ENCODE results near the gene SLC25A42.
A peak's percentile ranks its signal among the peaks of the same experiment; 100 is the strongest.
"Not testable (repeated sequence)": the region's sequence is repeated elsewhere in the genome, so short reads cannot be mapped to it uniquely, and the experiment has no call there.

Gene SLC25A42

GRCh38 chr19:19106938-19107337 is 43.1 kb downstream of the SLC25A42 start:
- DNase-seq = not testable (repeated sequence)

DNA sequence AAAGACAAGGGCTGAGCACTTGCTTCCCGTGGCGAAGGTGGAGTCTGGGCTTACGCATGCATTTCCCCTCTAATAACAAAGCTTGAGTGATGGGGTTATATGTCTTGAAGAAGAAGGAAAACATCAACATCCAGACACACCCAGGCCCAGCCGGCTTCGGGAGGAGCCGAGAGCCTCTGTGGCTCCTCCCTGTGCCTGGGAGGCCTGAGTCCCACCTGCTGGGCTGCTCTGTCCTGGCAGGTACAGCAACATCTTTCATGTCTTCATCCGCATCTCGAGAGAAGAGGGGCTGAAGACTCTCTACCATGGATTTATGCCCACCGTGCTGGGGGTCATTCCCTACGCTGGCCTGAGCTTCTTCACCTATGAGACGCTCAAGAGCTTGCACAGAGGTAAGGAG is 43.9 kb downstream of the SLC25A42 start:
- no peak for DNase-seq

DNA sequence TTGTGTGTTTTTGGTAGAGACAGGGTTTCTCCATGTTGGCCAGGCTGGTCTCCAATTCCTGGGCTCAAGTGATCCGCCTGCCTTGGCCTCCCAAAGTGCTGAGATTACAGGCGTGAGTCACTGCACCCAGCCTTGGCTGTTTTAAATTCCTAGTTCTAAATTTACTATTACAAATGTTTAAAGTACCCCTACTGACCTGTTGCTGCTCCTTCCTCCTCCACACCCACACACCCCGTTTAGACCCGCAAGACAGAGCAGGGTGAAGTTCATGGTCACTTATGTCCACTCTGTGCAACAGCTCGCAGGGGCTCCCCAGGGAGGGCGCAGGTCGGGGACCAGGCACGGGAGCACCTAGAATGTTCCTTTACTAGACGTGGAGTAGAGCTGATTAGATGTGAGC is 45.8 kb downstream of the SLC25A42 start:
- peak; percentile 19 for DNase-seq

- DNase-seq = no peak
Observed at GRCh38 chr19:19110410-19111135, 46.8 kb downstream of the SLC25A42 start.

DNA sequence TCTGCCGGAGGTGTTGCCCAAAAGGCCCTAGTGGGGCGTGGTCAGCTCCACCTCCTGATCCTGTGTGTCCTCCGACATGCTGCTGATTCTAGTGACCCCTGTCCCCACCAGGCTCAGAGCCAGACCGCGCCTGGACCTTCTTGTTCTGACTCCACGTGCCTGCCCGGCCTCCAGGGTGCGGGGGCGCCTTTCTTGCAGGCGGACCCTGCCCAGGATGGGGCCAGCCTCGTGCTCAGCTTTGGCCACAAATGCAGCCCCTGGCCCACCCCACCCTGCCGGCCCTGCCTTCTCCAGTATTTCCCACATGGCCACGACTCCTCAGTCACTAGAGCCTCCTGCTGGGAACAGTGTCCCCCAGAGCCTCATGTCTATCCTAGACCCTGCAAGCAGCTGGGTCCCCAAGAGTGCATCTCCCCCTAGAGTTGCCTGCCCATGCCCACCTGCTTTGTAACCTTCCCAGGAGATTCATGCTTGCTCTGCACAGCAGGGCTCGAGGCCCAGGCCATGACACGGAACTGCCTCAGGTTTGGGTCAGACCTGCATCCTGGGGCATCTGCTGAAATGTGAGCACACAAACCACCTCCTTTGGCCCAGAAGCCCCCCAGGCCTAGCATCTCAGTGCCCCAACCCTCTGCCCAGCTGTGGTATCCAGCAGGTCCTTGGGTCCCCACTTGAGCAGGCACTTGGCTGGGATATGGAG is 47.5 kb downstream of the SLC25A42 start:
- no peak for DNase-seq

- no peak for DNase-seq
Observed at GRCh38 chr19:19111967-19112580, 48.3 kb downstream of the SLC25A42 start.

DNA sequence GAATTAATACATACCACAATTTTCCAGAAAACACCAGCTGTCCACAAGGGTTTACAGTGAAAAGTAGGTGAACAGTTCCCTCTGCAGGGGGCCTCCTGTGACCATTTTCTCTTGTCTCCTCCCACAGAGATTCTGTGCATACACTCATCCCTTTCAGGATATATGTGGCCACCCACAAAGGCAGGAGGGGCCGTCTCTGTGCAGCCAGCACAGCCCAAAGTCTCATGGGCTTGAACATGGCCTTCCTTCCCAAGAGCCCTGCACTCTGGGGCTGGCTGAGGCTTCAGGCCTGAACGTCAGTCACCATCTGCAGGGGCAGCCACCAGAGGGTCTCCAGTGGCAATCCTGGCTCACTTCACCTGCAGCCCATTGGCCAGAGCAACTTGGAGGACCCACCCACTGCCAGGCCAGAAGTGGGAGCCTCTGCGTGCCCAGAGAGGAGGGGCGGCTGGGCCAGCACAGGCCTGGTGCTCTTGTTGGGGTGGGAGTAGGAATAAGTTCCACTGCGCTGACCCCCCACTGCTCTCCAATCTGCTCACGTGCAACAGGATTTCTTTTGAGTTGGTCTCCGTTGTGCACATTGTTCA is 49.3 kb downstream of the SLC25A42 start:
- DNase-seq = peak; percentile 50

- DNase-seq = no peak
Observed at GRCh38 chr19:19115954-19116353, 52.2 kb downstream of the SLC25A42 start.

DNA sequence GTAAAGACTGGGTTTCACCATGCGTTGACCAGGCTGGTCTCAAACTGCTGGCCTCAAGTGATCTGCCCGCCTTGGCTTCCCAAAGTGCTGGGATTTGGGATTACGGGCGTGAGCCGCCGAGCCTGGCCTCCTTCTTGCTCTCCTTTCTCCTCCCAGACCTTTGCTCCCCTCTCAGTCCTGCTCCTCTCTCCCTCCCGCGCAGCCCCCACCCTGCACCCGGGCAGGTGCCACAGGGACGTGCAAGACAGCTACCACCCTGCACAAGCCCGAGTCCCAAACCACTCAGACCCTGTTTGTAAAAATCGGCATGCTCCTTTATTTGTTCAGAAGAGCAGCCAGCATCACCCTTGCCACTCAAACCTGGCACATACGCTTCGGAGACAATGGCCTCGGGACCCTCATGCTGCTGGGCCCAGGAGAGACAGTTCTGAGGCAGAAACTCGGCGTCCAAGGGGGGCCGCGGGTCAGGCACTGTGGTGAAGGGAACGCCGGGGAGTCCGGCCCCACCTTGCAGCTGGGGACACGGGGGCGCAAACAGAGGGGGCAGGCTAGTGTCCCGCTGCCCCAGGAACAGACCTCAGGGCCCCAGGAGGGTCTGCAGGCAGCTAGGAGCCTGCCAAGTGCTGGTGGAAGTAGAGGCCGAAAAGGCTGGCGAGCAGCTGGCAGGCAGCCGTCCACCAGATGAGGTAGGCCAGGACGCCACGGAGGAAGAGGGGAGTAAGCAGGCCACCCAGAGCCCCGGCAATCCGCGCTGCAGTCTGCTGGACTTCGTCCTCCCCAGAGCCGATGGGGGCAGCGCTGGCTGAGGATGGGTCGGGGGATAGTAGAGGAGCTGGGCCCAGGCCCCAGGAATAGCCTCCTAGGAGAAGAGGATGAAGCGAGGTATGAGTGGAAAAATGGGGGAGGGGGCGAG is 55.8 kb downstream of the SLC25A42 start:
- no peak for DNase-seq

- DNase-seq = peak; percentile 73
Observed at GRCh38 chr19:19120308-19121231, 56.8 kb downstream of the SLC25A42 start.

- no peak for DNase-seq
Observed at GRCh38 chr19:19121371-19121770, 57.6 kb downstream of the SLC25A42 start.

DNA sequence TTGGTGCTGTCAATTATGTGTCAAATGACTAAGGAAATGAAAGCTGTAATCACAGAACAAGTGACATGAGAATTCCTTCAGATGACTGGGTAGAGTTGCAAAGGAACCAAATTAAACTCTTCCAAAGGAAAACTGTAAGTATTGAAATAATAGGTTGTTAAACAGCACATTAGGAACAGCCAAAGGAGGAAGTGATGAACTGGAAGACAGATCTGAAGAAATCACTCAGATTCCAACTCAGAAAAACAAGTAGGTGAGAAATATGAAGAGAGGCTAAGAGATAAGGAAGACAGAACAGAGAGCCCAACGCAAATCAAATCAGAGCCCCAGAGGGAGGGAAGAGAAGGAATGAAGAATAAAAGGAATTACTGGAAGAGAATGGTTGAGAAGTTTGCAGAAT is 59.1 kb downstream of the SLC25A42 start:
- no peak for DNase-seq

- no peak for DNase-seq
Observed at GRCh38 chr19:19123386-19123785, 59.6 kb downstream of the SLC25A42 start.

GRCh38 chr19:19126102-19126501 is 62.3 kb downstream of the SLC25A42 start:
- no peak for DNase-seq

DNA sequence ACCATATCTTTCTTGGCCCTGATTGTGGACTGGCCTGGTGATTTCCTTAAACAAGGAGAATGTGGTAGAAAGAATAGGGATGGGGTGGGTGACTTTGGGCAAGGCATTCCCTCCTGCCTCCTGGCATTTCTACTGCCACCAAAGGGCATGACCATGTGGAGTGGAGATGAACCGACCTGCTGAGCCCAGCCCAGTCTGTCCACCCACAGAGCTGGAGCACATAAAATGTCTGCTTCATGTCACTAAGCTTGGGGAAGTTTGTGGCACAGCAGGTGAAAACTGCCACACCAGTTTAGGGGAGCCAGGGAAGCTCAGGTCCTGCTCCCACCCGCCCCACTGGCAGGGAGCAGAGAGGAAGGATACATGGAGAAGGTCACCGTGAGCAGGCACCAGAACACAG is 68.2 kb downstream of the SLC25A42 start:
- no peak for DNase-seq

GRCh38 chr19:19132912-19133311 is 69.1 kb downstream of the SLC25A42 start:
- DNase-seq = no peak

- no peak for DNase-seq
Observed at GRCh38 chr19:19133985-19134384, 70.2 kb downstream of the SLC25A42 start.

- DNase-seq = no peak
Observed at GRCh38 chr19:19134687-19135158, 70.9 kb downstream of the SLC25A42 start.

DNA sequence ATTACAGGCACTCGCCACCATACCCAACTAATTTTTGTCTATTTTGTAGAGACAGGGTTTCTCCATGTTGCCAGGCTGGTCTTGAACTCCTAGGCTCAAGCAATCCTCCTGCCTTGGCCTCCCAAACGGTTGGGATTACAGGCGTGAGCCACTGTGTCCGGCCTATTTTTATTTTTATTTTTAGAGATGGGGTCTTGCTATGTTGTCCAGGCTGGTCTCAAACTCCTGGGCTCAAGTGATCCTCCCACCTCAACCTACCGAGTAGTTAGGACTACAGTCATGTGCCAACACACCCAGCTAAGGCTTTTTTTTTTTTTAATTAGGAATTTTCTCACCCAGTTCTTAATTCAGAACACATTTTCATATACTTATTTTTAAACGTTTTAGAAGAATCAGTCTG is 71.9 kb downstream of the SLC25A42 start:
- not testable (repeated sequence) for DNase-seq

DNA sequence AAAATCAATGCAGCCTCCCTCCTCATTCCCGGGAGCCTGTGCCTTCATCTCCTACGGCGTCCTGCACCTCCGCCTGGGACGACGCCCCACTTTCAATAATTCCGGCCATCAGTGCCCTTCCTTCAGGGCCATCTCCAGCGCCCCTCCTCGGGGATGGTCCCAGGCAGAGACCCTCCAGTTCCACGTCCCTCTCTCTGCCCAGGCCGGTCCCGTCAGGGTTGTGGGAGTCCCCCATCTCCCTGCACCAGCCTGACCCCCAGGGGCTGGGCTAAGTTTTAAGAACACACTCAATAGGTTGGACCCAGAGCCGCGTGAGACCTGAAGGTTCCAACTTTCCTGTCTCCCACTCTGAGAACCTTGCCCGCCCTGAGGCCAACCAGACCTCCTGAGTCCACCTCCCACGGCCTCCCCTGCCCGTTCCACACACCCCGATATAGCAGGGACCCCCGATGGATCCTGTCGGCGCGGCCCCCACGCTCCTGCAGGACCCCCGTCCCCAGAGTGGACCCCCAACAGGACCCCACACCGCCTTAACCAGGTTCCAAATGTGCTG is 73.8 kb downstream of the SLC25A42 start:
- DNase-seq = no peak

Measured in fibroblast of skin of back (primary cell).